T-helper 1 cell treated with Interleukin-12 subunit alpha and Interleukin-12 subunit beta and Interleukin-4 antibody, amounts not matched to agents 30 μg/mL and 1 μg/mL, for 36 hours (primary cell): ENCODE results near the gene HOXA5.

Source experiments
- H3K27ac Mint-ChIP-seq: one replicate; pipeline ENCODE4 v1.8.0; 2021; ENCODE audit warnings: mild to moderate bottlenecking, mixed read lengths
- H3K27me3 Mint-ChIP-seq: one replicate; pipeline ENCODE4 v1.8.0; 2021; ENCODE audit warnings: low read depth, mixed read lengths
- H3K36me3 Mint-ChIP-seq: one replicate; pipeline ENCODE4 v1.8.0; 2021; ENCODE audit warnings: low read depth, mixed read lengths
- H3K4me1 Mint-ChIP-seq: one replicate; pipeline ENCODE4 v1.8.0; 2021; ENCODE audit warnings: low read depth, mixed read lengths
- H3K4me3 Mint-ChIP-seq: one replicate; pipeline ENCODE4 v1.8.0; 2021; ENCODE audit warnings: mild to moderate bottlenecking, moderate library complexity, mixed read lengths
- H3K9me3 Mint-ChIP-seq: one replicate; pipeline ENCODE4 v1.8.0; 2021; ENCODE audit warnings: mixed read lengths

HOXA5 gene

DNA sequence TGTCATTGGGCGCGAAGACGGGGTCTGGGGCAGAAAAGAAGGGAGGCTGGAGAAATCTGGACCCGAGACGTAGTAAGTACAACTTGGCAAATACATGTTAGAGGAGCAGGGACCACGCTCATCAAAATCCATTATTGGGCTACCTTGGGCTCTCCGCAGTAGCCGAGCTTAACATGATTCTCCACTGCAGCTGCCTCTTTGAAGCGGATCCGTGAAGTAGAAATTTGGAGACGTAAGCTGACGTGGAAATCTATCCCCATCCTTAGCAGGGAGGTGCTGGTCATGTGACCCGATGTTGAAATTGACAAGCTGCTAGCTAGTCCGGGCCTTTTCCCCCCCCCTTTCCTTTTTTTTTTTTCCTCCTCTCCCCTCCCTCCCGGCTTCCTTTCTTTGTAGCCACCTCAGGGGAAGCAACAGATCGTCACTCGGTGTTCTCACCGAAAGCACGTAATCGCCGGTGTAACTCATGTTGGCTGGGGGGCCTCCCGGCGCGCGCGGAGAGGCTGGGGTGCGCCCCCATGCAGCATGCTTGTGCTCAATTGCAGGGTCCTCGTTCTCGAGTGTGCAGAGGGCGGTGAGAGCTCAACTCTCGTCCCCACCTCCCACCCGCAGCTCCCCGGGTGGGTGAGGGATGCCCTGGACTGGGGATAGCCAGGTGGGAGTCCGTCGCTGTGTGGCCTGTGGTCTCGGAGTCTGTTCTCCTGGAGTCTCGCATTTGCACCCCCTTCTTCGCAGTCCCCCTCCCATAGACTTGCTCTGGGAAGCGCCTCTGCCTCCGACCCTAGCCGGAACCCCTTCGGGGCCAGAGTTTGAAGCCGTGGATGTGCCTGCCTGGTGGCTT lies 41.8 kb upstream of the HOXA5 start, which contains the start of gene HOXA11:
Gene HOXA11 (minus strand): TSS at position 220 of the 841 bp plus-strand sequence. CDS start 88 bp downstream, at position 132.
- Mint-ChIP-seq H3K9me3 (no peaks in the 10 kb centered on the region), H3K27me3 (peaks cover 88% of the 10 kb centered on the region), H3K4me3 (peak within 1 kb of the TSS; percentile 63), H3K4me1 (peaks cover 21% of the 10 kb centered on the region), H3K36me3 (peaks cover 7% of the 10 kb centered on the region), H3K27ac (peak within 1 kb of the TSS; percentile 87)

DNA sequence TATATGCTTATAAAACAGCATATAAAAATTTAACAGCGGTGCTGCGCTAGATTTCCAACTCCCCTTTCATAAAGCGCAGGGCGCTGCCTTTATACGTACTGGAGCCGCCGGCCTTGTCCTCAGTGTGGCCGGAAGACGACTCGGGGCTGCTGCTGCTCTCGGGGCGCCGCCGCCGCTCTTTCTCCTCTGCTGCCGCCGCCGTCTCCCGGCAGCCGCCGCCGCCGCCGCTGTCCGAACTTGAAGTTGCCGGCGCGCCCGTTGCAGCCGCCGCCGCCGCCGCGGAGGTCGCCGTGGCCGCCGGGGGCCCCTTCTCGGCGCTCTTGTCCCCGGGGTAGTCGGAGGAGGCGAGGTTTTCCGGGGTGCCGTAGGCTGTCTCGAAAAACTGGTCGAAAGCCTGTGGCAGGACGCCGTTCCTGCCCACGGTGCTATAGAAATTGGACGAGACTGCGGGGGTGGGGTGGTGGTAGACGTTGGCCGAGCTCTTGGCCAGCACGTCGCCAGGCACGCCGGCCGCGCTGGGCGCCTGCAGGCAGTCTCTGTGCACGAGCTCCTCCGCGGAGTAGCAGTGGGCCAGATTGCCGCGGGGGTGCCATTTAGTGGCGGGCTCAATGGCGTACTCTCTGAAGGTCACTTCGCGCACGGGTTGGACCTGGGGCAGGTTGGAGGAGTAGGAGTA lies 41.0 kb upstream of the HOXA5 start:
- H3K27me3 Mint-ChIP-seq: peaks cover 86% of the 10 kb centered on the region
- H3K4me3 Mint-ChIP-seq: peak overlapping the region; percentile 42
- H3K4me1 Mint-ChIP-seq: peaks cover 21% of the 10 kb centered on the region
- no peaks in the 10 kb centered on the region for H3K9me3 Mint-ChIP-seq
- peaks cover 4% of the 10 kb centered on the region for H3K36me3 Mint-ChIP-seq
- H3K27ac Mint-ChIP-seq: peak overlapping the region; percentile 67

DNA sequence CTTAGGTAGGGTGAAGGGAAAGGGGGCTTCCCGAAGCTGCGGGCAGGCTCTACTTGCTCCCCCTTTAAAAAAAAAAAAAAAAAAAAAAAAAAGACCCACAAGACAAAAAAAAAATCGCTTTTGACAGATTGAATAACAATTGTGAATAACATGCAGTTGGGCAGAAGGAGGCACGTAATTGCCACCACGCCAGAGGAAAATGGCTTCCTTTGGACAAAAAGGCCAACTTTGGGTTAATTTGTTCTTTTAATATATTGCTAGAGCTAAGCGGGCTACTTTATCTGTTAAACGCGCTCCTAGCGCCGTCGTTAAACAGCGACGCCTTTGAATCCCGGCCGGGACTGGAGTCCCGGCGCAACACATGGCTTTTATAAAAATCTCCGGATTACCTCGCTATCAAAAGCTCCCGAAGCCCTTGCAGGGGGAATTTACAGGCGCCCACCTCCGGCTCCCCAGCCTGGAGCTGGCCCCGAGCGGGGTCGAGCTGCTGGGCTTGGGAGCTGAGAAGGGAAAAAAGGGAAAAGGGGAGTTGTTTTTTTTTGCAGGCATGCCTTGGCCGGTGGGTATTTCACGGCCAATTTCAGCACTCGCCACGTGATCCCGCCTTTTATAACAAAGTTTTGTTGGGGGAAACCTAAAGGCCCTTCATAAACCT lies 40.3 kb upstream of the HOXA5 start:
- Mint-ChIP-seq H3K4me3 (no peak overlapping the region), H3K27me3 (peaks cover 86% of the 10 kb centered on the region), H3K27ac (peak overlapping the region; percentile 31), H3K9me3 (no peaks in the 10 kb centered on the region), H3K4me1 (peaks cover 23% of the 10 kb centered on the region), H3K36me3 (peaks cover 4% of the 10 kb centered on the region)

DNA sequence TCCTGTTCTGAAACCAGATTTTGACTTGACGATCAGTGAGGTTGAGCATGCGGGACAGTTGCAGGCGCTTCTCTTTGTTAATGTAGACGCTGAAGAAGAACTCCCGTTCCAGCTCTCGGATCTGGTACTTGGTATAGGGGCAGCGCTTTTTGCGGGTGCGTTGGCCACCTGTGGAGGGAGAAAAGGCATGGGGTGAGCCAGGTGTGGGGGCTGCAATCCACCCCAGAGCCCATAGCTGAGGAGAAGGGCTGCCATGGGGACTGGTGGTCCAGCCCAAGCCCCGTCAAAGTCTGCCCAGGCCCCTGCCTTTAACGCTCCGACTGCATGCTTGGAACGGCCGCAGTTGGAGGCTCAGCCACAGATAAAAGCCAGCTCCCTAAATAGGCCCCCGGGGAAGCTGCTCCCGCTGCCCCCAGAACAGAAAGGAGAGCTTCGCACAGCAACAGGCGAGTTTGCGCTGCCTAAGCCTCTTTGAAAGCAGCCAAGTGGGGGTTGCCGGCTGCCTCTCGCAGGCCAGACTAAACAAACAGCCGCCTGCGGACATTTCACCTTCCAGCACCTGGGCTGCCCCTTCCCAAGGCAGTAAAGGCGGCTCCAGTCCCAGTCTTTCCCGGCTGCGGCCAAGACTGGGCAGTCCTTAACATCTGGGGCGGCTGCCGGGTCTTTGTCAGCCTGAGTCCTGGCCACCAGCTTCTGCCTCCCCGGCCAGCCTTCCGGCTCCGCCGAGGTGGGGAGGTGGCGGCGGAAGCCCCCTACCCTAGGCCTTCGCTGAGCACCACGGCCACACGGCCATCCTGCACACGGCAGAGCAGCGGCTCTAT lies 39.6 kb upstream of the HOXA5 start:
- peak overlapping the region; percentile 31 for H3K27ac Mint-ChIP-seq
- H3K9me3 Mint-ChIP-seq: no peaks in the 10 kb centered on the region
- no peak overlapping the region for H3K4me3 Mint-ChIP-seq
- peaks cover 18% of the 10 kb centered on the region for H3K4me1 Mint-ChIP-seq
- peaks cover 85% of the 10 kb centered on the region for H3K27me3 Mint-ChIP-seq
- H3K36me3 Mint-ChIP-seq: peaks cover 4% of the 10 kb centered on the region

DNA sequence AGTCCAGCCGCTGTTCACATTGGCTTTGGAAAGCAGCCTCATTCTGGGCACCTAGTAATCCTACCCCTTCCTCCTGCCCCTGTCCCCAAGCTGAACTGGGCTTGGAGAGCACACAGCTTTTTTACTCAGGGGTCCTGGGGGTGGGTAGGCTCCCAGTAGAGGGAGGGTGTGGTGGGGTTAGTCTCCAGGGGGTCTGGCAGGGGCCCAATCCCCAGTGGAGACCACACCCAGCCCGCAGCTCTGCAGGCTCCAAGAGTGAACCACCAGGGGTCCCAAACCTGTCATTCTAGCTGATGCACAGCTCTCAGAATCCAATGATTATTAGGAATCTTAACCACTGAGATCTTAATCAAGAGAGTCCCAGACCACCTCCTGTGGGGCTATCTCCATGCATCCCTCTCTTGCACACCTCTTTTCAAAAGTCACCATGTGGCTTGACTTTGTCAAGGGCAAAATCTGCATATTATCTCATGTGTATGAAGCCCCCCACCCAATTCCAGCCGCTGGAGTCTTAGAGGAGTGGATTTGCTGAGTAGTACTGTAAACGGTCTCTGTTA lies 38.9 kb upstream of the HOXA5 start:
- Mint-ChIP-seq H3K27me3 (peaks cover 85% of the 10 kb centered on the region), H3K4me3 (no peak overlapping the region), H3K27ac (no peak overlapping the region), H3K9me3 (no peaks in the 10 kb centered on the region), H3K4me1 (peaks cover 18% of the 10 kb centered on the region), H3K36me3 (peaks cover 4% of the 10 kb centered on the region)

DNA sequence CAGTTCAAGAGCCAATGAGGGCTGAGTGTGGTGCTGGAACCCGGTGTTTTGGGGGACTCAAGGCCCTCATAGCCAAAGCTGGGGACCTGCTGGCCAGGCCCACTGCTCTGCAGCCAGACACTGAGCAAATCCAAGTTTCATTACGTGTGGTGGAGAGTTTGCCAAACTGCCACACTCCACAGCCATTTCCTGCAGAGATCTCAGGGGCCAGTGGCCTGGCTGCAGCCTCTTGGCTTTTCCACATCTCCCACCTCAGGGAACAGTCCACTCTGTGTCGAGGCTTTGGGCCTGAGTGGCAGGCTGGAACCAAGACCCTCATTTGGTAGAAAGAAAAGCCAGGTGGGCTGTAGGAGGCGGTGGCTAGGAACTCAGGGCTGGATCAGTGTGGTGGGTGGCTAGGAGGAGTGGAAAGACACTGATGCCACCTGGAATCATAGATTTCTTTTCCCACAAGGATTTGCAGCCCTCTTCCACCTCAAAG lies 38.4 kb upstream of the HOXA5 start:
- no peak overlapping the region for H3K27ac Mint-ChIP-seq
- H3K4me1 Mint-ChIP-seq: peaks cover 18% of the 10 kb centered on the region
- no peak overlapping the region for H3K4me3 Mint-ChIP-seq
- no peaks in the 10 kb centered on the region for H3K9me3 Mint-ChIP-seq
- peaks cover 4% of the 10 kb centered on the region for H3K36me3 Mint-ChIP-seq
- H3K27me3 Mint-ChIP-seq: peaks cover 80% of the 10 kb centered on the region

DNA sequence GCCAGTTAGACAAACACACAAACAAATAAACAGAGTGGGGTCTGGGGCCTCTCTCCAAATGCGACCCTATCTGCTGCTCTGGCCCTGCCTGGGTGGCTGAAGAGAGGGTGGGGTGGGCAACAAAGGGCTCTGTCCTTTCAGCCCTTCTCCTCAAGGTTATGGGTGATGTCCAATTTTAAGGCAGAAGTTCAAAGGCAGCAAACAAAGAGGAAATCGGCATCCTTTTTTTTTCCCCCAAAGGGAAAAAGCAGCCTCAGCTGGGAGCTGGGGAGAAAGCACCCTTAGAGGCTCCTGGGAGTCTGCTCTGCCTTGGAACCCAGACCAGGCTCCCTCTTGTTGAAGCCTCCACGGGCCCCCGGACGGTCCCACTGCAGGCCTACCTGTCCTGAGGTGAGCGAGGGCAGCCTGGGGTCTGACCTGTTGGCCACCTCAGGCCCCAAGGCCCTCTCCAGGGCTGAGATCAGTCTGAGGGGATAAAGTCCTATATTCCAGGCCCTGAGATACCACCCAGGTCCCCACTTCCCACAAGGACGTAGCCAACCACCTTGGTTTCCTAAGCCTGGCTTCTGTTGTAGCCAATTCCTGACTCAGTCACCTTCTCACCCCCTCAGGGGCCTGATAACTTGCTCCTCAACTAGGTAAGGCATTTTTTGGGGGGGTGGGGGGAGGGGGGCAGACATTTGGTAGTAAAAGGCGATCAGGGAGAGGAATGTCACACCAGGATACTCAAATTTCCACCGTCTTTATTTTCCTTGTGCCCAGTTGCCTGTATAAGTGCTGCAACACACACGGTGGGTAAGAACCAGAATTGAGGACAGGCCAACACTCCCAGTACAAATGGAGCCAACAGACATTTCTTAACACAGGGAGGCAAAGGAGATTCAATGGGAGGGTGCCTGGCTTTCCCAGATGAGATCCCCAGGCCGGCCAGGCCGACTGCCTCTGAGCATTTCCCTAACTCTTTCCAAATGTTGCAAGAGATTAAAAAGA lies 37.2 kb upstream of the HOXA5 start:
- H3K4me3 Mint-ChIP-seq: no peak overlapping the region
- peaks cover 11% of the 10 kb centered on the region for H3K4me1 Mint-ChIP-seq
- H3K36me3 Mint-ChIP-seq: peaks cover 4% of the 10 kb centered on the region
- no peak overlapping the region for H3K27ac Mint-ChIP-seq
- H3K9me3 Mint-ChIP-seq: no peaks in the 10 kb centered on the region
- H3K27me3 Mint-ChIP-seq: peaks cover 69% of the 10 kb centered on the region

DNA sequence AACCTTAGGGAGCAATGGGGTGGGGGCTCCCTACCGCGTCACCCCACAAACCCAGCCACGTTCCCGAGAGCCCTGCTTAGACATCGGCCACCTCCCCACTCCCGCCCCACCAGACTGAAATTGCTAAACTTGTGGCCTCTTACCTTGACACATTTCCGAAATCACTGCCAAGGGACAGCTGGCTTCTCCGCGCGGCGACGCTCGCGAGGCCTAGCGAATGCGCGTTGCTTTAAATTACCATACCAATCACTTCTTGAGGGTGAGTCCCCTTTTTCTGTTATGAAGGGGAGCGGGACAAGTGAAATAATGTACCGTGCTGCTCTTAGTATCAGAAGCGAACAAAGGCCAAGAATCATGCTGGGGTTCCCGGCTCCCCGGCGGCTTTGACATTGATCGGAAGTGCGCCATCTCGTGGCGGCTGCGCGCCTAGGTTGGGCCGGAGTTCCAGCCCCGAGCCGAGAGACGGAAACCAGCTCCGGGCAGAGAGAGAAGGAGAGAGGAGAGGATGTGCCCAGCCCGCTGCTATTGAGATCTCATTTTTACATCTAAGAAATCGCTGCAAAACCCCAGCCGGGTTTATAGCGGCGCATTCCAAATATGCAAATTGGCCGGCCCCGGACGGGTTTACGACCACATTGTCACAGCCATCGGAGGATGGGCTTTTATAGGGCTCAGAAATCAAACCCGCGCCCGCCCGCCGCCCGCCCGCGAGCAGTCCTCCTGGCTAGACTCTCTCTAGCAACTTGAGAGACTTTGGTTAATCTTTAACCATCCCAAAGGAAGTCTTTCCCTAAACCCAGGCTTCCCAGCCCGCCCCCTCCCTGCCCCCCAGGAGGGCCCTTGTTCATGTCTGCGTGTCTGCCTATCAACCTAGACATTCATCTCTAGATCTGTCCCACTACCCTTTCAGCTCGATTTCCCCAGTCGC lies 36.3 kb upstream of the HOXA5 start:
- Mint-ChIP-seq H3K27me3 (peaks cover 65% of the 10 kb centered on the region), H3K27ac (no peak overlapping the region), H3K36me3 (peaks cover 2% of the 10 kb centered on the region), H3K9me3 (no peaks in the 10 kb centered on the region), H3K4me1 (peaks cover 6% of the 10 kb centered on the region), H3K4me3 (no peak overlapping the region)

DNA sequence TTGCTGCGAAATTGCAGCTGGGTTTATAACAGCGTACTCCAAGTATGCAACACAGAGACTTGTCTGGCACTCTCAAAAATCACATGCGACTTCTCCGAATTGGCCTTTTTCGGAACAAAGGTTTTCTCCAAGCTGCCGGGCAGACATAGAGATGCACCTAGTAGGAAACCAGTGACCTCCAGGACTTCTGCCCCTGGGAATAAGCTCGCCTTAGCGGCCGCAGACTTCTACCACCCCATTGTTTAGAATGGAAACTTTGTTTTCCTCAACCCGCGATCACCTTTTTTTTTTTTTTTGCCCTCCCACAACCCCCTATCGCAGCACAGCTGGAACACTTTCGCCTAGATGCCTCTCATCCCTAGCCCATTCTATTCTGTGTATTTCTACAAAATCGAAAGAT lies 35.5 kb upstream of the HOXA5 start:
- Mint-ChIP-seq H3K4me3 (no peak overlapping the region), H3K4me1 (peaks cover 5% of the 10 kb centered on the region), H3K9me3 (no peaks in the 10 kb centered on the region), H3K27me3 (peaks cover 64% of the 10 kb centered on the region), H3K27ac (no peak overlapping the region), H3K36me3 (no peaks in the 10 kb centered on the region)

DNA sequence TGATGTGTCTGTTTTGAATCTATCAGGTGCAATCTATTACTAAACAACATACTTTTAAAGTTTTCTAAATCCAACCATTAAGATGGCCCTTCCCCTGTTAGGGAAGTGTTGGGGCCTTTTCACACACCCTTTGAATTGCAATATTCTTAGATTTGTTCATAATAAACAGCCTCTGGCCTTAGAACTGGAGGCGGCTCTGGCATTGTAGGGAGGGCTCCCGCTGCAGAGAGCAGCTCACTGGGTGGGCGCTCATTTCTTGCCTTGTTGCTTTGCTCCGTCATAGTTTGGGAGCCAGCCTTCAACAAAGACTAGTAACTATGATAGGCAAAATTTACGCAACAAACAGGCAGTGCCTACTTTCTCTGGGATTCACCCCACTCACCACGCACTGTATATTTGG lies 34.9 kb upstream of the HOXA5 start:
- Mint-ChIP-seq H3K4me1 (peaks cover 5% of the 10 kb centered on the region), H3K27me3 (peaks cover 59% of the 10 kb centered on the region), H3K36me3 (no peaks in the 10 kb centered on the region), H3K9me3 (no peaks in the 10 kb centered on the region), H3K4me3 (no peak overlapping the region), H3K27ac (no peak overlapping the region)

DNA sequence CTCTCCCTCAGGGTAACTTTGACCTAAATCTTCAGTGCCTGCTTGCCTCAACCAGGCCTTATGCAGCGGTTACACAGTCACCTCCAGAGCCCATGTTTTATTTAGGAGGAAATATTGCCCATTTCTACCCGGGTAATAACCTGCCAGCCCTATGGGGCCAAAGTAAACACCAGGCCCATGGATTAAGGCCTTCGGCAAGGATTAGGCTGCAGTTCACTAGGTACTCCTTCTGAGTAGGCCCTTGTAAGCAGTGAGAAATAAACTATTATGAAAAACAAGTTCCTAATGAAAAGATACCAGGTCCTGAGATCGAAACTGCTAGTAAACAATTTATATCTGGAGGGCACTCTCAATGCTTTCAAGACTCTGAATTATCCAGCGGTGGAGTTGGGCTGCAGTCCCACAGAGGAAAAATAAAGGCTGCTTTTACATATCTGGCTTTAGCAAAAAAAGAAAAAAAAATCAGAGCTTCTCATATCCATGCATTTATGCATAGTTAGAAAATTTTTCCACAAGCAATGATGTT lies 34.4 kb upstream of the HOXA5 start:
- Mint-ChIP-seq H3K9me3 (no peaks in the 10 kb centered on the region), H3K36me3 (no peaks in the 10 kb centered on the region), H3K4me1 (peaks cover 5% of the 10 kb centered on the region), H3K27me3 (peaks cover 56% of the 10 kb centered on the region), H3K4me3 (no peak overlapping the region), H3K27ac (no peak overlapping the region)
